ENCODE results near the gene RGCC.
A peak's percentile ranks its signal among the peaks of the same experiment; 100 is the strongest.

Gene RGCC

DNA sequence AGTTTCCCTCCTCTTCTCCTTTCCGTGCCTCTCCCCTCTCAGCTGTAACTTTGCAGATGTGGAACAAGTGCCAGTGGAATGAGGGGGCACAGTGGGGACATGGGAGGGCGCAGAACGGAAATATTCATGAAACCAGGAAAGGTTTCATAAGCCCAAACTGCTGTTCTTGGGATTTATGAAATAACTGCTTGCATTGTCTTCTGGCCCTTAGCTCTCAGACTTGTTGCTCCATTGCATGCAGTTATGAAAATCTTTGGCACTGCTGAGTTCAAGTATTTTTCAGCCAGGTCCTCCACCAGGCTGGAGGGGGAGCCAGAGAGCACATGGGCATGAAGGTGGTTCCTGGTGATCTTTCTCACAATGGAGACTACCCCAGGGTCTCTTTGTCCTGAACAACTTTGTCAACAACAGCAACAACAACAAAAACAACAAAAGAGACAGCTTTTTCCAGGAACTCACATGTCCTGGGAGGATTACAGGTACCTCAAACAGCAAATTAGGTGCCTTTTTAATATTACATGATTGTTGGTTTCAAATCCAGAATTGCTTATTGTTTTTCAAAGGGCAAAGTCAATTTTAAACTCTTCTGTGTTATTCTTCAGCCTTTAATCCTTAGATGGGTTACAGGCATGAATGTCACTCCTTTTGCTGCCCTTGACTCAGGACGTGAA is 1.5 kb downstream of the RGCC start:
- TF ChIP-seq, protein P1, sequence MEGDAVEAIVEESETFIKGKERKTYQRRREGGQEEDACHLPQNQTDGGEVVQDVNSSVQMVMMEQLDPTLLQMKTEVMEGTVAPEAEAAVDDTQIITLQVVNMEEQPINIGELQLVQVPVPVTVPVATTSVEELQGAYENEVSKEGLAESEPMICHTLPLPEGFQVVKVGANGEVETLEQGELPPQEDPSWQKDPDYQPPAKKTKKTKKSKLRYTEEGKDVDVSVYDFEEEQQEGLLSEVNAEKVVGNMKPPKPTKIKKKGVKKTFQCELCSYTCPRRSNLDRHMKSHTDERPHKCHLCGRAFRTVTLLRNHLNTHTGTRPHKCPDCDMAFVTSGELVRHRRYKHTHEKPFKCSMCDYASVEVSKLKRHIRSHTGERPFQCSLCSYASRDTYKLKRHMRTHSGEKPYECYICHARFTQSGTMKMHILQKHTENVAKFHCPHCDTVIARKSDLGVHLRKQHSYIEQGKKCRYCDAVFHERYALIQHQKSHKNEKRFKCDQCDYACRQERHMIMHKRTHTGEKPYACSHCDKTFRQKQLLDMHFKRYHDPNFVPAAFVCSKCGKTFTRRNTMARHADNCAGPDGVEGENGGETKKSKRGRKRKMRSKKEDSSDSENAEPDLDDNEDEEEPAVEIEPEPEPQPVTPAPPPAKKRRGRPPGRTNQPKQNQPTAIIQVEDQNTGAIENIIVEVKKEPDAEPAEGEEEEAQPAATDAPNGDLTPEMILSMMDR (IDR thresholded peaks at IDR 0.05; ENCODE audit: low read depth, low read length) = peak; percentile 54
- Histone ChIP-seq H3K4me1 (no peaks in the 10 kb centered on the region), H3K9me3 (no peaks in the 10 kb centered on the region), H3K4me3 (ENCODE audit: low read depth, low read length) (no peak overlapping the region), H3K36me3 (no peaks in the 10 kb centered on the region), H3K27me3 (peaks cover 52% of the 10 kb centered on the region)
- no peak for DNase-seq

- DNase-seq = no peak
- TF ChIP-seq, protein P1 (IDR thresholded peaks at IDR 0.05; ENCODE audit: low read depth, low read length) = no peak
- Histone ChIP-seq H3K4me3 (ENCODE audit: low read depth, low read length) (no peak overlapping the region), H3K9me3 (no peaks in the 10 kb centered on the region), H3K36me3 (no peaks in the 10 kb centered on the region), H3K27me3 (peaks cover 52% of the 10 kb centered on the region), H3K4me1 (no peaks in the 10 kb centered on the region)
Measured at GRCh38 chr13:41459432-41460073, 2.2 kb downstream of the RGCC start.

DNA sequence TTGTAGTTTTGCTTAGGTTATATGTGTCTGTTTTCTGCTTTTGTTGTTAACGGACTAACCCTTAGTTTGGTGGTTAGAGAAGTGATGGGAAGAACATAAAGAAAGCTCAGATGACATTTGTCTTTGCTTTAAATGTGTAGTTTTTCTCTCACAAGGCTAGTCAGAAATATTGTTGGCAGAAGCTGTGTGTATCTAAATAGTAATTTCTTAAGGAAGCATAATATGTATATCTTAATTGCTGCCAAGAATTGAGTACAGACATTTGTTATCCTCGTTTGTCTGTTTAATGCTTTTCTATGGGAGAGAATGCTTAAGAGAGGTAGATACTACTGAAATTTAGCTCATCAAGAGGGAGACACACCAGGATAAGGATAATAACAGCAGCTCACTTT is 2.7 kb downstream of the RGCC start:
- no peak for DNase-seq
- TF ChIP-seq, protein P1 (IDR thresholded peaks at IDR 0.05; ENCODE audit: low read depth, low read length) = no peak
- H3K4me3 ChIP-seq (ENCODE audit: low read depth, low read length) = no peak overlapping the region
- H3K36me3 ChIP-seq = no peaks in the 10 kb centered on the region
- H3K4me1 ChIP-seq = no peaks in the 10 kb centered on the region
- H3K27me3 ChIP-seq = peaks cover 52% of the 10 kb centered on the region
- no peaks in the 10 kb centered on the region for H3K9me3 ChIP-seq

DNA sequence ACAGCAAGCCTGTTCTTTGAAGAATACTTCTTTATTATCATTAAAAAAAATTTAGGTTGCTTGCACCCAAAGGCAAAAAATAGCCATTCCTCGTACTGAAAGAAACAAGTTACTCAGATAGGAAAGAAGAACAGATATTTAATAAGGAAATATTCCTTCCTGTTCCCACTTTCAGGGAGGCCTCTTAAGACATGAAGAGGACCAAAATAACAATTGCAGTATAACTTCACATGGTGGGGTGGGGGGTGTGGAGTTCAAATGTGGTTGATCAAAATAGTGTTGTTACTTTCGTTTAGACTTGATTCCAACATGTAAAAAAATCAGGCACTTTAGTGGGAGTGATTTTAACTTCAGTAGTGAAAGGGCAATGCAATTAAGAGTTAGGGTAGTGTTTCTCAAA is 3.6 kb downstream of the RGCC start:
- Histone ChIP-seq H3K36me3 (no peaks in the 10 kb centered on the region), H3K9me3 (no peaks in the 10 kb centered on the region), H3K4me3 (ENCODE audit: low read depth, low read length) (no peak overlapping the region), H3K27me3 (peaks cover 45% of the 10 kb centered on the region), H3K4me1 (no peaks in the 10 kb centered on the region)
- DNase-seq = no peak
- TF ChIP-seq, protein P1 (IDR thresholded peaks at IDR 0.05; ENCODE audit: low read depth, low read length) = no peak

GRCh38 chr13:41461527-41462139 is 4.3 kb downstream of the RGCC start:
- H3K36me3 ChIP-seq = no peaks in the 10 kb centered on the region
- no peaks in the 10 kb centered on the region for H3K4me1 ChIP-seq
- TF ChIP-seq, protein P1 (IDR thresholded peaks at IDR 0.05; ENCODE audit: low read depth, low read length) = no peak

DNA sequence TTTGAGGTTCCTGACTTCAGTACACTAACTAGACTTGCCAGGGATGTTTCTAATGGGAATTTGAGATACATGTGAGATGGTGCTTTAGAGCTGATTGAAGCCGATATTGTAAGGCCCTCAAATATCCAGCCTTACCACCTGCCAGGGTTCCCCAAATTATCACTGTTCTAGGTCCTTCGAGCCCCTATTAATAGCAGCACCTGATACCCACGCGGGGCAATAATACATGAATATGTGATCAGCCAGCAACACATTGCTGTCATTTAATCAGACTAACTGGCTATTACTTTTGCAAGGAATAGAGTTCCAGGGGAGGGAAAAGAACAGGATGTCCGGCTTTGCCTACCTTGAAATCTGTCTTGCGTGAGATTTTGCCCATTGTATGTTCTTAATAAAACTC is 5.1 kb downstream of the RGCC start:
- no peaks in the 10 kb centered on the region for H3K4me1 ChIP-seq
- no peaks in the 10 kb centered on the region for H3K36me3 ChIP-seq
- TF ChIP-seq, protein P1 (IDR thresholded peaks at IDR 0.05; ENCODE audit: low read depth, low read length) = no peak
- DNase-seq = no peak
- H3K9me3 ChIP-seq = no peaks in the 10 kb centered on the region
- no peak overlapping the region for H3K4me3 ChIP-seq (ENCODE audit: low read depth, low read length)
- H3K27me3 ChIP-seq = peaks cover 30% of the 10 kb centered on the region

More at GRCh38 chr13:41461527-41462139, 4.3 kb downstream of the RGCC start:
- no peak overlapping the region for H3K4me3 ChIP-seq (ENCODE audit: low read depth, low read length)
- peaks cover 38% of the 10 kb centered on the region for H3K27me3 ChIP-seq
- no peaks in the 10 kb centered on the region for H3K9me3 ChIP-seq
- no peak for DNase-seq
